SHP77 (cell line): ENCODE measurements around the gene PCK1.

Experiments
- DNase-seq, 2 experiments: peaks; one replicate each; lab custom pipeline; 2025; lab: John Stamatoyannopoulos, UW

Gene PCK1

DNA sequence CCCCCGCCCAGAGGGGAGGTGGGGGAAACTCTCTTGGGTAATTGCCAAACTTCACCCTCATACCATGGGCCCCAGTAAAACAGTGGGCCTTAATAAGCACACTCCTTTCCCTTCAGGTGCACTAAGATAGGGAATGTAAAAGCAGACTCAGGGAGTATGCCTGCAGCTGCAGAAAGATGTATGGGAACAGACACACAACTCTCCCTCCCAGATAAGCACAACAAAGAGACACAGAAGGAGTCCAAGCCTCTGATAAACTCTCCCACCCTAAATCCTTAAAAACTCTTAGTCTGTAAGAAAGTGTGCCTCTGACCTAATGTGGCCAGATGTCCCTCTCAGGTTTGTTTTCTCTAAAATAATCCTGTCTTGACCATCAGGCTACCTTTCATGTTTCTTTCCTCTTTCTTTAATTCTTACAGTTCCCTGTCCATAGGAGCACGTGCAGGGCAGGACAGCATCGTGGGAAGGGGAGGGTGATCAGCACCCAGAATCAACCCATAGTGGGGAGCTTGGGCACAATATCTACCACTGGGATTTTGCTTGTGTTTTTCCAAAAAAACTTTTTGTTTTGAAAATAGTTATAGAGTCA lies 24.7 kb upstream of the PCK1 start:
- DNase-seq, result no peak

DNA sequence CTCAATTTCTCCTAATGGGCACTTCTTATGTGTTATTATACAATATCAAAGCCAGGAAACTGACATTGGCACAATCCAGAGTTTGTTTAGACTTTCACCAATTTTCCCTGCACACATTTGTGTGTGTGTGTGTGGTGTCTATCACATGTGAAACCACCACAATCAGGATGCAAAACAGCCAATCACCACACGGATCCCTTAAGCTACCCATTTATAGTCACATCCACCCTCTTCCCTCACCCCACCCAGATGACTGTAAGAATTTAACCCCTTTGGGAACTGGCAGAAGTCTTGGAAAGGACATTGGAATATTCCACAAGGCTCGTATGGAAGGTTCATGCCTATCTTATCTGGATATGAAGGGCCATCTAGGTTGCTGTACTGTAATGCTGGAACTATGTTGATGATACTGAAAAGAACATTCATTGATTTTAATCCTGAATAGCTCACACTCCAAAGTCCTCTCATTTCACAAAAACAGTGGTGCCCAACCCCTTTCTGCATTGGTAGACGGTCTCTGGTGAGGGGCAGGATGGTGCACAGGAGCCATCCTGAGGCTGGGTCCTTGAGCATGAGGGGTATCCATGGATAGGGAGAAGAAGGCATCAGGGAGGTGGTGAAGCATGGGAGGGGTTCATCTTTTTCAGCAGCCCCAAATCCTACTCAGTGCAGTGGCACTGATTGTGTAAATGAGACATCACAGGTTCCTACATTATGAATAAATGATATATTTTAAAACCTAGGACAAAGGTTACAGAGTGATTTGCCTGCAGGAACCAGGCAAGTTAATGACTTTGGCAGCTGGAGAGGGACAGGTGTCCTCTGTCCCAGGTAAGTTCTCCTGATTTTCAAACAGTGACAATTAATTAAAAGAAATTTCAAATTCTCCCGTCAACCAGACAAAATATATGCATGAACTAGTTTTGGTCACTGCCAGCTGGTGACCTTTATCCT lies 23.9 kb upstream of the PCK1 start:
- no peak for DNase-seq

DNA sequence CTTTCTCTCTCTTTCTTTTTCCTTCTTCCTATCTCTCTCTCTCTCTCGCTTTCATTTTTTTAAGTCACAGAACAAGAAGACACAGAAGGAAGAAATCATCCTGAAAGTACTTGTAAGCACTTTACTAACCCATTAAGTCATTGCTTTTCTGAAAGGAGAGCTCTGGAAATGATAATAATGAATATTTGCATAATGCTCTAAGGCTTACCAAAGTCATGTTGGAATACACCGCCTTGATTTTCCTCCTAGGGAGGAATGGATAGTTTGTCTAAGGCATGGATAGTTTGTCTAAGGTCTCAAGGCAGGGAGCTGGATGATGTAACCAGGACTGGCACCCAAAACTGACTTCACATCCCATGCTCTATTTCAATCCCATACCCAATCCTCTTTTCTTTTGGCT lies 23.1 kb upstream of the PCK1 start:
- DNase-seq, result no peak

DNA sequence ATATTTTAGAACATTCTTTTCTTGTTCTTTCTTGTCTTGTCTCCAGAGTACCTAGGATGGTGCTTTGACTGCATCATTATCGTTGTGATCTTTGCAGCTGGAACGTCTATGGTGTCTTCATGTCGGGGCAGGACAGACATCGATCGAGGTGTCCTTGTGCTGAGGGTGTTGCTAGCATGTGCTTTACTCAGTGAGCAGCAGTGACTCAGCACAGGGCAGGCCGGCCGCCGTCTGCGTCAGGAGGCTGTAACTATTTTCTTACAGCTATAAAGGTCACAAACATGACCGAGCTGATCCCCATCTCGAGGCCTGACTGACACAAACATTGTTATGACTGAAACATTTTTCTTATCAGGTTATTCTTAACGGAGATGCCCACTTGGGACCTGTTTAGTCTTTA lies 21.0 kb upstream of the PCK1 start:
- DNase-seq, result no peak

DNA sequence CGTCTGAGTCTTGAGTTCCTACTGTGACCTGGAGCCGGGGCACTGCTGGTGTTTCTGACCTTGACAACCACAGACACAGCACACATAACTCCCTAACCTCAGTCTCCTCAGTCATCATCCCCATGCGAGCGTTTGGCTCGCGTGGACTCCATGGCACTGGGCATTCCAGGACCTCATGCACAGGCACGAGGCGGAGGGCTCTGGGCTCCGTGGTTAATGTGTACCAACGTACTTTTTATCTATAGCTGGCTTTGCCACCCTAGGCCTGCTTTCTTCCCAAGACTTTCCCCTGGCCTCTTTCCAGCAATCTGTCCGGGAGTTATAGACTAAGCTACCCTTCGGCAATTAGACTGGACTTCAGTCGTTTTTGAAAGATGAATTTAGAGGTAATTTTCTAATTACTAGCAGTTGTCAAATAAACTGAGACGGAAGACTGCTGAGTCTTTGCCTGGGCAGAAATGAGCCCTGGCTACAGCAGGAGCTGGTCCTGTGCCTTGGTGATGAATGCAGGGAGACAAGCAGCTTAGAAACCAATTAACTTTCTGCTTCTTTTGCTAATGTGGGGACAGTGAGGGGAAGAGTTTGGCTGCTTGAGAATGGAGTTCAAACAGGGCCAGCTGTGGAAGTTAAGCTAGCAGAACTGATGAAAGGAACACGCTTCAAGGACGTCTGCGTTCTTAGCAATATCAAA lies 19.9 kb upstream of the PCK1 start:
- DNase-seq, result no peak

DNA sequence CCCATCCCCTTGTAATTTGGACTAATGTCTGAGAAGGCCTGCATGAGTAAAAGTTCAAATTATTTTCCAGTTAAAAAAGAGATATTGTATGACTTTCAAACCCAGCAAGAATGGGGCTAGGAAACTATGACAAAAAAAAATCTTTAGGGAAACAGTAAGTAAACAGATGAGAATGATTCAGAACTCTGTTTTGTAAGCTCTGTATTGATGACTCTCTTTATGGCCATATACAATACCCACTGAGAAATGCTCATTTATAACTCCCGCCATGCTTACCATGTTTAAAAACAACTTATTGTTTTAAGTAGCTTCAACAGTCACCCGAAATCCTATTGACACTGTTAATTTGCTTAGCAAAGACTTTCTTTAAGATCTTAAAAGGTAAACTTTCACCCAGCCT lies 17.2 kb upstream of the PCK1 start:
- no peak for DNase-seq

DNA sequence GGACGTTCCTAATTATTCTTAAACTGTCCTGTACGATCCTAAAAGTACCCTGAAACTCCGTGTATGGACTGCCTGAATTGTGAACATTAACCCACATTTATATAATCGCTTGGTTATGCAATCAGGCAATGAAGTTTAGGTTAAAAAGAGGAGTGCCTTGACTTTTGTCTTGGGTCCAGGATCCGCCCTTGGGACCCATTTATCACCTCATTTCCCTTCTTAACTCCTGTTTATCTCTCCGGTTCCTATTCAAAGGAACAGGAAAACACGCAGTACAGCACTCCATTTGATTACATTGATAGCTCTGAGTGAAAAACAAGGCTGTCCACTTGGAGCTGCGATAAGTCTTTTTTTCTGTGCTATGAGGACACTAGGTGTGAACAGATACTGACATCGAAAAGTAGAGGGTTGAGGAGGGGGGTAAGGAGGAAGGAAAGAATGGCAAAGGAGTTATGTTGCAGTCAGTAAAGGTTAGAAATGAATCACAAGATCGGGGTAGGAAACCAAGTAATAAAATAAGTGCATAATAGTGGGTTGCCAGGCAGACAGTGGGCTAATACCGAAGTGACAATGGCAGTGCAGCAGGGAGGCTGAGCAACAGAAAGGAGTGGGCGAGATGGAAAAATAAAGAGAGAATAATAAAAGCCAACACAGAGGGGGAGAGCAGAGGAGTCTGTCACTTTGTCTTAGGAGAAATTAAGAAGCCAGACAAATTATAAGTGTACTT lies 15.9 kb upstream of the PCK1 start:
- DNase-seq, result no peak

DNA sequence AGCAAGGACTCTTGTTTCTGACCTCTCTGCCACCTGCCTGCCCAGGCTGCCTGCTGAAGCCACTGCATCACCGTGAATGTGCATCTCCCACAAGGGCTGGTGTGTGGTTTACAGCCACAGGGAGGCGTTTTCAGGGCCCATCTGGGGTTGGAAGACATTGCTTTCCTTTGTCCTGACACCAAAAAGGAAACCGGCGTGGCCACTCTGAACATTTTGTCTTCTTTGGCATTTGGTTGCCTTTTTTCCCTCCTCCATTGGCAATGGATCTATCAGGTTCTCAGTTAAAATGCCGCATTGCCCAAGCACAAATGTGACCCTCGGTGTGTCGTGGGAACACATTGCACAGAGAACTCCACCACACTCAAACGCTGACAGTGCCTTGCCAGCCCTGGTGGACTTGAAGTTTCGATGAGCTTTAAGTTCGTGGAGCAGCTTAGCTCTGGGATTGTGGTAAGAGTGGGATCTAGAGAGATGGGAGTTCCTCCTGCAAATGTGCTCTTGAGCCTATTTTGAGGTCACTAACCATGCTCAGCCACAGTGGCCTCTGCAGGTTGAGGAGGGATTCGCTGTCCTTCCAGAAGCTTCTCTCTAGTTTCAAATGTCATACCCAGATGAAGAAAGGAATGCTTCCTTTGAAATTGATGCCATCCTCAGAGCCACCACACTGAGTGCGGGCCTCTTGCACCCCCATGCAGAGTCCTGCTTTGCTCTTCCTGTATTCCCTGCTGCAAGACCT lies 14.8 kb upstream of the PCK1 start:
- DNase-seq, result no peak

DNA sequence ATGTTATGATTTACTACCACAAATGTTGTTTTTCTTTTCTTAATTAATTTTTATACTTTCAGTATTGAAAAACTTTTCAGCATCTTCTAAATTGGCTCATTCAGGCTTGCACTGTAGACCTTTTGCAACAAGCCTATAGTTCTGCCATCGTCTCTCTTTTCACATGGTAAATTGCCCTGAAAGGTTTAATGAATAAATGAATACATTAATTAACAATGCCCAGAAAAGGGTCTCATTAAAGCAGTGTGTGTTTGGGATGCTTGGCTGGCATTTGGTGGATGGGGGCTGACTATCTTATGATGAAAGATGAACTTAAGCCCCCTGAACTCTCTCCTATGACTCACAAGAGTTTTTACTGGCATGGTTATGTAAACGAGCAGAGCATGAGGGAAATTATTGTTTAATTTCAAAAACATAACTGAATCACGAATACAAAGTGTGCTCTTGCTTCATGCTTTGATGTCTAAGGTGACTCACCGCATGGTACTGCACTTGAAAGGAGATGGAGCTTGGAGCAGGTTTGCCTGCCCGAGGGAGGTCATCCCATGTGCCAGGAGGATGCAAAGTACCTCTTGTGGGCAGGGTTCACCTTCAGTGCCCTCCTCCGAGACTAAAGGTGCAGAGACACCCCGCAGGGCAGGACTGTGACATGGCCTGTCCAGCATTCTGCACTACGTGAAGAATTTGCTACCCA lies 13.8 kb upstream of the PCK1 start:
- DNase-seq, result no peak

DNA sequence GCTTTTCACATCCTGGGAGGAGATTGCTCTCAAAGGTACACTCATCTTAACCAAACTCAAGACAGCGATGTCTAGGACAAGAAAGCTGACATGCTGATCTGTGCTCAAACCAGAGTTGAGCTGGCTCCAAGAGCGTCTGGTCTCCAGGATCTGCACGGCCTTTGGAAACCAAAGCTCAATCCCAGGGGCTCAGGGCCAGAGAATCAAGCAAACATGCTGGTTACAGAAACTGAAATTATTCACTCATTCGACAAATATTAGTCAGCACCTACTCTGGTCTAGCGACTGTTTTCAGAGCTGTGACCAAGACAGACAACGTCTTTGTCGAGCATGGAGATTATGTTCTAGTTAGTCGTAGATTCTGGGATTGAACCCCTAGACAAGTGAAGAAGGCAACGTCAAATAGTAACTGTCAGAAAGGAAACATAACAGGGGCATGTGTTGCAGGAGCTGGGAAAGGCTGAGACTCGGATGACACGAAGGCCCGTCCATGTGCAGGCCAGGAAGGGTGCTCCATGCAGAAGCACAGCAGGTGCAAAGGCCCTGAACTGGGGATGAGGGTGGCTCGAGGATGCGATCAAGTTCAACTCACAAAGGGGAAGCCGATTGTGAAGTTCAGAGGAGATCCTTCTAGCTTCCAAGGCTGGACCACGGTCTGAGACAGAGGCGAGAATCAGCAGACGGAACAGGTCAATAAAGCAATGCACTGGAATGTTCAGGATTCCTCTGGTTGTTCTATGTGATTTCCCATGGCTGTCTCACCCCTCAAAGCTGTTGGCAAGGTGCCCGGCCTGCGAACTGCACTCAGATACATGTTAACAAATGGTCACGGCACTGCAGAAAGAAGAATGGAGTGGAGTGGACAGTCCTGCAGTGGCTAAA lies 12.5 kb upstream of the PCK1 start:
- peak; percentile 14 to 23 for DNase-seq

DNA sequence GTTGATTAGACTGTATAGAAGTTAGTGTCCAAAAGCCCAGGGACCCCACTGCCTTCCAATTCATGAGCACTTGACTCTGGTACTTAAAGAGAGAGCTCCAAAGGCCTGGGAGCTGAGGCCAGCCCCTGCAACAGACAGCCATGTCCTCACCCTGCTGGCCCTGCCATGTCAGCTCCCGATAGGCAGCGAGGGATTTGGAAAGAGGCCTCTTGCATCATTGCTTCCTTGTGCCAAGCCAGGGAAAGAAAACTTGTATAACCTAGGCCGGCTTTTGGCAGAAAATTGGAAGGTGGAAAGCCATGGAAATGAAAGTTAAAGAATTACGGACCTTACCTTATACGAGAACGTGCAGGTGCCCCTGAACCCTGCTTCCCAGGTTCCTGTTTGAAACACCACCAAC lies 8.4 kb upstream of the PCK1 start:
- DNase-seq, result no peak

DNA sequence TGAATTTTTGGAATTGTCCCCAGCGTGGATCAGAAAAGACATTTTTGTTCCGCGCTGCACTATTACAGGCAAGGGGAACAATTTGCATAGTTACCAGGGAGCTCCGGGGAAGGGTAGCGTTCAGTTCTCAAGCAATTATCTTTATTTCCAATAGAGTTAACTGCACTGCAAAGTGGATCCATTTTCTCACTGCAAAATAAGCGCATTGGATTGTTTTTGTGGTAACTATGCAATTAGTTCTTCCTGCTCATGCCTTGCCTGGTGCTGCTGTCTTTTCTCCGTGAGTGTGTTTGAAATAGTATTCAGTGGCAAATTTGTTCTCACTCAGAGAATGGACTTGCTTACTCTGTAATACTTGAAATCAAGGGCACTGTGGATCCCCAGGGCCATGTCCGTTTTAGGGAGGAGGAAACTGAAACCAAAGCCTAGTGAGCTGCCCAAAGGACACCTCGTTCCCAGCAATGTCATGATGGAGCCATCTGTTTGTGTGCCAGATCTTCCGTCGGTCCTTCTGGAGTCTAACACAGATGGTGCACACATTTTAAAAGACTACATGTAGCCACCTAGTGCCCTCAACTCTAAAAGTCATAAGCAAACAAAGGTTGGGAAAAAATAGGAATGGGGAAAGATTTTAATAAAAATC lies 7.4 kb upstream of the PCK1 start:
- no peak for DNase-seq

DNA sequence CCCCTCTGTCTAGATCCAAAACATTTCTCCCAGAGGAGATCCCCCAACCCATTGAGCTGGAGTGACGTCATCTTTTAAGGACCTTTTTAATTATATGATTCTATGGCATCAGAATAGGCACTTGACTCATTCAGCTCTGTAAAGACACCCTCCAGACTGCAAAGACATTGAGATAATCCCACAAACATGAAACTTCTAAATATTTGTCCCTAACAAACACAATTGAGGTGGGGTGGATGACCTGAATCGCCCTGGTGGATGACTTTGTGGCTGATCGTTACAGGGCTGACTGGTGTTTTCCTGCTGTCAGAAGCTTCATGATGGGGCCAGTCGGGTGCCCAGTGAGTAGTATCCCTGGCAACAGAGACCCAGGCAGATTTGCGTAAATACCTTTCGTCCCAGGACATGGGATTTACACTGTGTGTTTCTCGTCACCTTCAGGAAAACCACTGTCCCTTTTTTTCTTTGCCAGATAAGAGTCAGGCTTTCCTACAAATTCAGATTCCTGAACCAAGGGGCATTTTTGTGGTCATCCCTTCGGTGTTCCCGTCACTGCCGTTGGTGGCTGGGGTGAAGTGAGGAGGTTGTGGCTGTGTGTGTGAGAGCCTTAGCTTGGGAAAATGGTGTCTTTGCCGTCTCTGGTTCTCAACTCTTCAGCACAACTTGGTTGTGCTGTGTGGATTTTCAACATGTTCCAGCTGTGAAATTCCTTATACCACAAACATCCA lies 5.3 kb upstream of the PCK1 start:
- DNase-seq, result no peak

DNA sequence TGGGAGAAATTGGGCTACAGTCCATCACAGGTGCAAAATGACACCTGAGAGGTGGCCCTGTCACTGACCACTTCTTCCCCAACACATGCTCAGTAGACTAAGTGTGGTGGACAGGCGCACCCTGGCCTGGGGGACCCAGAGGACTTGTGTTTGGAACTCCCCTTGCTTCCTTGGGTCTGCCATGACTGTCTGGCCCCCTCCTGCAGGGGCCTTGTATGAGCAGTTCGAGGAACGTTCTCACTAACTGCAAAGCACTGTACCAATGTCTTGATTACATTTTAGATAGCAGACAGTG lies 4.0 kb upstream of the PCK1 start:
- no peak for DNase-seq

DNA sequence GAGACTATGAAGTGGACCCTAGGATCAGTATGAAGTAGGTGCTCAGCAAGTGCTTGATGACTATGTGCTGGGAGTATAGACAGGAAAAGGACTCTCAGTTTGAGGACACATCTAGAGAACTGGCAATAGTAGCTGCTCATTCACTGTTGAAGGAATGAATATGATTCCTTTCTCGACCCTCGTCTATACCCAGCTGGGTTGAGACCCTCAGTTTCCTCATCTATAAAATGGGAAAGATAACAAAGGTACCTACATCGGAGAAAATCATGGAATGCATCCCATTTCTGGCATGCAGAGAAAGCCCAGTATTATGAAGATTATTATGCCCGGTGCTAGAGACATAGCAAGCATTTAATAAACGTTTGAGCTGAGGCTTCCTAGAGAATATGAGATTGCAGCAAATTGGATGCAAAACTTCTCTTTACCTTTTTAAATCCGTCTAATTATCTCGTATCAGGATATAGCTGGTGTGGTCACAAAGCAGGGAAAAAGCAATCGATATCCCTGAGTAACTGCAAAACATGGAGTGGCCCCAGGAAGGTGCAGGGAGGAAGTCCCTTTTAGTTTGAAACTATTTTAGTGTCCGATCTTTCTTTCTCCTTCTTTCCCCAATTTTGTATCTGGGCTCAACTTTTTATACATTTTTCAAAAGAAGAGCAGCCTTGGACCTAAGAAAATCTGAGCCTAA lies 2.8 kb upstream of the PCK1 start:
- no peak for DNase-seq

DNA sequence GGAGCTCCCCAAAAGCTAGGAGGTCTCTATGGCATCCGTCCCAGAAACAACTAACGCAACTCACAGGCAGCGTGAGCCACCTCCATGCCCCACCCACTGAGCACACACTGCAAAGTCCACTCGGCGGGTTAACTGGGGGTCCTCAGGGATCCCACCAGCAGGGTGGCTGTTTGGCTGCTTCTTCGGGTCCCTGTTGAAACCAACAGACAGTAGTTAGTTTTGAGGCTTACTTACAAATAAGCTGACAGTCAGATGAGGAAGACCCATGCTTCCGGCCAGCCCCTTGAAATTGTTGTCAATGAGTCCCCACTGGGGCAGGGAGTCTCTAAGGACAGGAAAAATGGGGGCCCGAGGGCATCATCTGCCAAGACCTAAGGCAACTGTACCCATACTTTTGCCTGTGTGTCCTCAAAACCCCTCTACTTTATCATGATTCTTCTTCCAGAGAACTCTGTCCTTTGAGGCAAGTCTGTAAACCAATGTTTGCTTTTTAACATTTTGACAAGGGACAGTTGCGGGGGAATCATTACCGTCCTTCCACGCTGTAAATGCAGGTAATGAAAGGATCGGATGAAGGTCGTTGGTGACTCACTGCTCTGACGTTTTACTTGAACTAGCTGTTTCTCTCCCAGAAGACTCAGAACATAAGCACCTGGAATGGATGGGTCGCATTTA lies 2.2 kb upstream of the PCK1 start:
- no peak for DNase-seq

DNA sequence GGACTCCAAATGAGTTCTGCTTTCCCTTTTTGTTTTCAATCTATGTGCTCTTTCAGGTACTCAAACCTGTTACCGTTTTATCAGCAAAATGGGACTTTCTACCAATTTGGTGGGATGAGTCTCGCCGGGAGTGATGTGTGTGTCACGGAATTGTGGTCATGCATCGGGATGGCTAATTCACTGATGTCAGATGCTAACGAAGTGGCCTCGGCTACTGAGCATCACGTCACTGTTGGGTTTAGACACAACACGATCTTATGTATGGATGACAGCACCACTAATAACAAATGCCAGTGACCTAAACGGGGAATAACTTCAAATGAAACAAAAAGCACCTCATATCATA lies 1.6 kb upstream of the PCK1 start:
- DNase-seq, result no peak
